ENCODE measurements around the gene ARMH2.

GRCh38 chr6:24802271-24803059, 3.7 kb upstream of the ARMH2 start:
- TF ChIP-seq EZH2 (IDR thresholded peaks at IDR 0.05; ENCODE audit: borderline replicate concordance, insufficient read depth, low read depth, low read length, poor library complexity, severe bottlenecking) (no peak), CTCF (IDR thresholded peaks at IDR 0.05) (no peak)
